Esophagus muscularis mucosa (tissue), 4 donors: ENCODE data around the gene SLF2. TPM values are rescaled to one million over a fixed set of nuclear protein-coding genes. Genes with fewer than 3 reads are reported as not detected.
A peak's percentile ranks its signal among the peaks of the same experiment; 100 is the strongest.

Source experiments
- DNase-seq: peaks from one replicate; pipeline ENCODE4 v3.0.0-alpha.2; 2017; ENCODE audit errors: extremely low spot score
- H3K27ac ChIP-seq, 4 donors: fragments of 200-600 bp; sonication (generic); replicated peaks in 1 of 4; 1 replicate in 3 of 4; 2 replicates in 1 of 4; pipeline ENCODE4 v1.5.1; 2016 to 2019; ENCODE audit warnings: mild to moderate bottlenecking in 1 of 4
- H3K27me3 ChIP-seq, 4 donors: fragments of 200-600 bp; sonication (generic); one replicate each; pipeline versions ENCODE4 v1.5.1 to v1.6.0; 2016 to 2019
- H3K36me3 ChIP-seq, 4 donors: fragments of 200-600 bp; sonication (generic); one replicate each; pipeline ENCODE4 v1.5.1; 2016 to 2019
- H3K4me1 ChIP-seq, 4 donors: fragments of 200-600 bp; sonication (generic); one replicate each; pipeline ENCODE4 v1.5.1; 2016 to 2019
- H3K4me3 ChIP-seq, 4 donors: fragments of 200-600 bp; sonication (generic); 1 replicate in 2 of 4; 2 replicates in 2 of 4; pipeline ENCODE4 v1.5.1; 2016 to 2019; ENCODE audit warnings: mild to moderate bottlenecking in 4 of 4, moderate library complexity in 1 of 4
- H3K9me3 ChIP-seq, 4 donors: fragments of 200-600 bp; sonication (generic); 1 replicate in 3 of 4; 2 replicates in 1 of 4; pipeline ENCODE4 v1.5.1; 2016 to 2019
- CTCF ChIP-seq, 3 experiments: fragments of 200-600 bp in 2 of 3; fragments of 450-650 bp in 1 of 3; sonication (generic) in 2 of 3; IDR thresholded peaks; one replicate each; pipeline ENCODE4 v1.5.1; 2017 to 2019; ENCODE audit warnings: antibody characterized with exemption in 3 of 3, mild to moderate bottlenecking in 2 of 3, moderate library complexity in 1 of 3
- EP300 ChIP-seq: sonication (generic); formaldehyde crosslinking; IDR thresholded peaks from one replicate; pipeline ENCODE4 v1.6.1; 2017; ENCODE audit warnings: antibody characterized with exemption
- POLR2A ChIP-seq: fragments of 450-650 bp; IDR thresholded peaks from one replicate; pipeline ENCODE4 v1.6.1; 2017; ENCODE audit warnings: antibody characterized with exemption, moderate library complexity, mild to moderate bottlenecking, low read depth
- POLR2AphosphoS5 ChIP-seq, 2 donors: sonication (generic); formaldehyde crosslinking; IDR thresholded peaks; one replicate each; pipeline ENCODE4 v1.6.1; 2017; ENCODE audit warnings: antibody characterized with exemption in 2 of 2
- WGBS: methylation state at CpG from one replicate; pipeline ENCODE4 v1.1.5; 2018; 5-methylcytosine and 5-hydroxymethylcytosine counted together
- intact Hi-C: fragments of 100-400 bp; cut with DNase I; formaldehyde crosslinking; loops from one replicate; pipeline ENCODE4 v1.15.1; 2023
- total RNA-seq, 4 donors: library from RNA; depleted of rRNA; stranded (reverse); fragments of >200 nt; gene quantifications; one replicate each; pipeline versions ENCODE4 v1.1.0 to v1.2.1, GENCODE V29; 2016

The SLF2 gene
- total RNA-seq, 4 donors from 2014 or later, result 19.1 to 34.1 (median 20.8) TPM

GRCh38 chr10:100999742-101000126 lies 87.0 kb downstream of the SLF2 start, which contains the start of gene LZTS2:
Gene LZTS2, plus strand, starts transcription at chr10:100999808. Its CDS starts 2,731 bp downstream, at chr10:101002539.
- intact Hi-C loops, result no loop called here
- Histone ChIP-seq H3K9me3 (no peaks in the 10 kb centered on the region), H3K4me3 (peak within 1 kb of the TSS; percentile 79 to 93 (median 84)), H3K4me1 (peaks cover 48 to 75% (median 67%) of the 10 kb centered on the region in 4 donors), H3K36me3 (peaks cover 6 to 25% (median 22%) of the 10 kb centered on the region in 4 donors), H3K27me3 (no peaks in the 10 kb centered on the region), H3K27ac (peak within 1 kb of the TSS; percentile 98 to 100 (median 100))
- WGBS, result 0% methylated on average over 3 of the region's 44 CpGs
- DNase-seq, result no peak
- TF ChIP-seq POLR2AphosphoS5 (IDR thresholded peaks at IDR 0.05), result no peak
- no peak for TF ChIP-seq POLR2A
- no peak for TF ChIP-seq EP300
- no peak for TF ChIP-seq CTCF (IDR thresholded peaks at IDR 0.05)

- no peak for DNase-seq
- Histone ChIP-seq H3K9me3 (no peaks in the 10 kb centered on the region), H3K36me3 (peaks cover 9 to 31% (median 28%) of the 10 kb centered on the region in 4 donors), H3K4me1 (peaks cover 50 to 81% (median 70%) of the 10 kb centered on the region in 4 donors), H3K27me3 (no peaks in the 10 kb centered on the region), H3K27ac (peak overlapping the region; percentile 98 to 100 (median 100)), H3K4me3 (peak overlapping the region; percentile 79 to 93 (median 84))
- TF ChIP-seq EP300 (no peak), POLR2A (no peak), CTCF (IDR thresholded peaks at IDR 0.05) (no peak), POLR2AphosphoS5 (IDR thresholded peaks at IDR 0.05) (no peak)
- under 1% methylated on average over 14 of the region's 19 CpGs for WGBS
- intact Hi-C loops, result no loop called here
Measured at GRCh38 chr10:101000127-101000914, 87.6 kb downstream of the SLF2 start.

DNA sequence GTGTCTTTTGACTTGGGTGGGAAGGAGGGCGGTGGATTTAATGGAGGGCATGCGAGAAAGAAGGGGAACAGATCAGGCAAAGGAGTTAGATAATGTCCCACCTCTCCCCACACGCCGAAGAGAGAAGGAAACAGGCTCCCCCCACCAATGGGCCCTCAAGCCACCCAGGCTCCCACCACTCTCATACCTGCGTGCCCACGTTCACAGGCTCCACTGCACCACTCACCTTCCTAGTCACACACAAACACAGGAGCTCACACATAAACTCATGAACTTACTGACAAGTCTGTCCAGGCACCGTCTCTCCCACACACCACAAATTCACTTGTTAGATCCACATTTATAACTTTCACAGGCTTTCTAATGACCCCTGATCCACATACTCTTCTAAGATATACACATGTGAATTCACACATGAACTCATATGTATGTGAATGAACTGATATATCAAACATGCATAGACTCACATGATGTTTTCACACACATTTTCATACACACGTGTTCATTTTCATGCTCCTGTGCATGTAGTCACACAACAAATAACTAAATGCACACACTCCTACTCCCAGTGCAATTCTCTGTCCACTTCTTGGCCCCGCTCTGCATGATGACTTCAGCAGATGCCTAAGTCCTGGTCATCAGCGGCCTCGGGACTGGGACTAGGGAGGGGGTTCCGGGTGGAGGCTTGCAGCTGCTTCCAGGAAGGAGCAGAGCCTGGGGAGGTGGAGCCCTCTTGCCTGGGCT lies 88.3 kb downstream of the SLF2 start:
- H3K4me3 ChIP-seq, result peak overlapping the region; percentile 79 to 93 (median 84)
- H3K27ac ChIP-seq, result peak overlapping the region; percentile 98 to 100 (median 100)
- peaks cover 16 to 39% (median 36%) of the 10 kb centered on the region in 4 donors for H3K36me3 ChIP-seq
- peak; percentile 97 for DNase-seq
- peaks cover 51 to 87% (median 73%) of the 10 kb centered on the region in 4 donors for H3K4me1 ChIP-seq
- TF ChIP-seq CTCF (IDR thresholded peaks at IDR 0.05), result peak in 1 of 3 experiments; percentile 21
- TF ChIP-seq EP300, result no peak
- peak; percentile 98 to 99 for TF ChIP-seq POLR2AphosphoS5 (IDR thresholded peaks at IDR 0.05)
- TF ChIP-seq POLR2A, result peak; percentile 63
- intact Hi-C loops, result no loop called here
- 13% methylated on average over 12 of the region's 12 CpGs for WGBS
- H3K27me3 ChIP-seq, result no peaks in the 10 kb centered on the region
- no peaks in the 10 kb centered on the region for H3K9me3 ChIP-seq

- H3K27ac ChIP-seq, result peak overlapping the region; percentile 98 to 100 (median 100)
- DNase-seq, result no peak
- intact Hi-C loops, result no loop called here
- 0% methylated on average over 3 of the region's 5 CpGs for WGBS
- H3K4me3 ChIP-seq, result peak overlapping the region; percentile 79 to 93 (median 84)
- H3K36me3 ChIP-seq, result peaks cover 16 to 44% (median 41%) of the 10 kb centered on the region in 4 donors
- H3K27me3 ChIP-seq, result no peaks in the 10 kb centered on the region
- no peak for TF ChIP-seq POLR2AphosphoS5 (IDR thresholded peaks at IDR 0.05)
- no peak for TF ChIP-seq CTCF (IDR thresholded peaks at IDR 0.05)
- no peak for TF ChIP-seq POLR2A
- no peak for TF ChIP-seq EP300
- no peaks in the 10 kb centered on the region for H3K9me3 ChIP-seq
- H3K4me1 ChIP-seq, result peaks cover 46 to 86% (median 71%) of the 10 kb centered on the region in 4 donors
Measured at GRCh38 chr10:101001659-101002035, 88.9 kb downstream of the SLF2 start.
